ENCODE data around the gene CYLD.

The CYLD gene

GRCh38 chr16:50741225-50741780 lies 583 bp upstream of the CYLD start:
- DNase-seq = no peak

DNA sequence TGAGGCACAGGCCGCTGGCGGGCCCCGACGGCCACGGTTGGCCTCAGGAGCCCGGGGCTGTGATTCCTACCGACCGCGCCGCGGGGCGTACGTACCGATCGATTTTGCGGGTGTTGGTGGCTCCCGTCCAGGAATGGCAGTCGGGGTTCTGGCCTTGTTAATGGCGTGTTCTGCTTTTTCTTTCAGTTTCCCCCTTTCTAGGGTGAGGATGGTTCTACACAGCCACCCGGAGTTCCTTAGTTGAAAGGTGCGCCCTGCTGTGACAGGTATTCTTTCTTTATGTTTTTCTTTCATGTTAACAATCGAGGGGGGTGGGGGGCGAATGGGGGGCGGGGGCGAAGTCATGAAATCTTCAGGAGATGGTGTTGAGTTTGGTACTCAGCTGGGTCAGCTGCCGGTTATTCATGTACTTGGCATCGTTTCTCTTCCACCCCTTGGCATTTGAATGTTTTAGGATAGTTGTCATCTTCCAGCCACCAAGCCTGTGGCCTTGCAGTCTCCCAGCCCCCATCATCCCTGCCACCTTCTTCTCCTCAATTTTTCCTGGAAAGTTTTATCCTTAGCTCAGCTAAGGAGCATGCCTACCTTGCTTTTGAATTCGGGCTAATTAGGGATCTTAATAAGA lies 802 bp downstream of the CYLD start:
- peak; percentile 41 for DNase-seq

DNA sequence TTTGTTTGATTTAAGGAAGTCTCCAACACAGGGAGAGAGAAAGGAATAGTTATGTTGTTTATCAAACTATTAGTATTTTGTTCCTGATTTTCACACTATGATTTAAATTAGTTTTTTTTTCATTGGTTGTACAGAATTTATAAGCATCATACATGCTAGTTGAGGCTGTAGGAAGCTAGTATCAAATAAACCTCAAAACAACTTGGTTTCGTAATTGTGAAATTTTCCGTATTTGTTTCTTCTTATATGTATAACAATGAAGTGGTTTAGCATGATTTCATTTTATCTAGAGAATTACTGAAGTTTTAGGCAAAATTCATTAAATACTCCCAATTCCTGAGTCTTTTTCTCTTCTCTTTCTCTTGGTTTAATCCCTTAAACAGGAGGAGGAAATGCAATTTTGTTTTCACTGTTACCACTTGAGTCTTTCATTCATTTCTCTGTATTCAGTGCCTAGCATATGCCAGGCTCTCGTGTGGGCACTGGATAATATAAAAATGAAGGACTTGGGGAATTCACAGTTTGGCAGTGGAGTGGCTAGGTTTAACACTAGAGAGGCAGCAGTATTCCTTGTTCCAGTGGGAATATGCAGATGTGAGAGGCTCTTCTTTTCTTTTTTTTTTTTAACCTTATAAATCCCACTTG lies 1.8 kb downstream of the CYLD start:
- no peak for DNase-seq

DNA sequence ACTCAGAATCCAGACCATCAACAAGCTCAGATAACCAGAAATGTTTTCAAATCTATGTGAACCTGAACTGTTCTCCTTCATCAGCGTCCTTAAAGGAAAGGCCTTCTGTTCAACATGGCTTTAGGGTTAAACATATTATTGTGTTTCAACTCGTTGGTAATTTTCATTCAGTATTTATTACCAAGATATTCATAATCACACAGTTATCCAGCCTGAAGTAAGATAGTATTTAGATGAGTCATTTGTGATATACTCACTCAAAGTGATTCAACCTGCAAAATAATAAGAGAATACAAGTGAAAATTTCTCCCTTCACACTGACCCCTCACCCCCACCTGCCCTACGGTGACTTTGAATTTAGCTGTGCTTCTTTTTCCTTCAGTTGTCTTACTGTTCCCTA lies 3.0 kb downstream of the CYLD start:
- DNase-seq = no peak

DNA sequence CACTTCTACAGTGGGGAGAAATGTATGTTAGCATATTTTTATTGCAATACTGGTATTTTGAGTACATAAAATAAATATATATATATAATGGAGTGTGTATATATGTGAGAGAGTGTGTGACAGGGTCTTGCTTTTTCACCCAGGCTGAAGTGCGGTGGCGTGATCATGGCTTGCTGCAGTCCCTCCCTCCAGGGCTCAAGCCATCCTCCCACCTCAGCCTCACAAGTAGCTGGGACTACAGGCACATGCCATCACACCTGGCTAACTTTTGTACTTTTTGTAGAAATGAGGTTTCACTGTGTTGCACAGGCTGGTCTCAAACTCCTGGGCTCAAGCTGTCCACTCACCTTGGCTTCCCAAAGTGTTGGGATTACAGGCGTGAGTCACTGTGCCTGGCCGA lies 4.1 kb downstream of the CYLD start:
- no peak for DNase-seq

DNA sequence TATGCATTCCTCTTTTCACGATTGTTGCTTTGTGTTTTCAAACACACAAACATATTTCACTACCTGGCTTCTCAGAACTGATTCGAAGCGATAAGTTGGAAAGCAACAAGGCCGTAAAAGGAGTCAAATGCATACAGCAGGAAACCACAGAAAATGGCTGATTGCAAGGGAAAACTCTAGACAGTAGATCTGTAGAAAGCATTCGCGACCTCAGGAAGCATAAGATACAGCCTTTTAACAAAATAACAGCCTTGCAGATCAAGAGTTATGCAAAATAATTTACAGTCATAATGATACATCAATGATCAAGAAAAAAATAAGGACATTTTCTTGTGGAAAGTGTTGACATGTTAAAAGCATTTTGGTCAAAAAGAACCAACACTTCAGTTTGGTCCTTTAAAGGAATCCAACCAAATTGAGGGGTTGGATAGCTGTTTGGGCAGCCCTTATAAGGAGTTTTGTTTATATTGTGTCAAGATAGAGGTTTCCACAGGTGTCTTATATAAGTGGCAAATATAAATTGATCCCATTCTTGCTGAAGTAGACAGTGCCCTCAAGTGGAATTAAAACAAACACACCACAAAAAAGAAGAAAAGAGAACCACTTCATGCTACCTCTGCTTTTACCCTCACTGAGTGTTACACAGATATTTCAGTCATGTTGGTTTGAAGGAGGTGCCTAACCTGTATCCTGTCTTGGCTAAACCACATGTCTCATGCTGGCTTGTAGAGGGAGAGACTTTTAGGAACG lies 5.5 kb downstream of the CYLD start:
- peak; percentile 61 for DNase-seq

DNA sequence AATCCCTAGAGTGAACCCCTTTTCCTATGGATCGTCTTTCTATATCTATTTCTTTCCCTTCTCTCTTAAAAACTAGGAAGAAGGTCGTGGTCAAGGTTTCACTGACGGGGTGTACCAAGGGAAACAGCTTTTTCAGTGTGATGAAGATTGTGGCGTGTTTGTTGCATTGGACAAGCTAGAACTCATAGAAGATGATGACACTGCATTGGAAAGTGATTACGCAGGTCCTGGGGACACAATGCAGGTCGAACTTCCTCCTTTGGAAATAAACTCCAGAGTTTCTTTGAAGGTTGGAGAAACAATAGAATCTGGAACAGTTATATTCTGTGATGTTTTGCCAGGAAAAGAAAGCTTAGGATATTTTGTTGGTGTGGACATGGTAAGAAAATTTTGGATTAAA lies 9.6 kb downstream of the CYLD start:
- no peak for DNase-seq

DNA sequence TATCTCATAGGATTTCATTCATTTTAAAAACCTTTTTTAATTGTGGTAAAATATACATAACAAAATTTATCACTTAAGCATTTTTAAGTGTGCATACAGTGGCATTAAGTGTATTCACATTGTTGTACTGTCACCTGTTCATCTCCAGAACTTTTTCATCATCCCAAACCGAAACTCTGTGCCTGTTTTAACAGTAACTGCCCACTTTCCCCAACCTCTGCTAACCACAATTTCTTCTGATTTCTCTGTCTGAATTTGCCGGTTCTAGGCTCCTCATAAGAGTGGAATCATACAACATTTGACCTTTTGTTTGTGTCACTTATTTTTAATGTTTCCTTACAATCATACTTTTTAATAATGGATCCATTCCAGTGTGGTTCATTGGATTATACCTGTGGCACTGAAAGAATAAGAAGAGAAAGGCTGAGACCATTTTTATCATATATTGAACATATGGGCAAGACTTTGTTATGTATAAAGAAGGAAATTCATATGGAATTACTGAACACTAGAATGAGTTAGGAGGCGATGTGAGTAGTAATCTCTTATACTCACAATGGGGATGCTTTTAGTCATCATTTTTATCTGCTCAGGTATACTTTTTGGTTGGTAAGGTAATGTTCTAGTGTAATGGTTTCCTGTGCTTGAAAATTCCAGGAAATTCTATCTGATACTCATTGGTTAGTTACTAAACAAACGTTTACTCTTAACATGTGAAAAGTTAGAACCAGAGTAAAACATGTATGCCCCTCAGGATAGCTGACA lies 10.8 kb downstream of the CYLD start:
- DNase-seq = no peak

GRCh38 chr16:50756473-50756872 lies 14.6 kb downstream of the CYLD start:
- no peak for DNase-seq

GRCh38 chr16:50761267-50761666 lies 19.4 kb downstream of the CYLD start:
- DNase-seq = peak; percentile 69

DNA sequence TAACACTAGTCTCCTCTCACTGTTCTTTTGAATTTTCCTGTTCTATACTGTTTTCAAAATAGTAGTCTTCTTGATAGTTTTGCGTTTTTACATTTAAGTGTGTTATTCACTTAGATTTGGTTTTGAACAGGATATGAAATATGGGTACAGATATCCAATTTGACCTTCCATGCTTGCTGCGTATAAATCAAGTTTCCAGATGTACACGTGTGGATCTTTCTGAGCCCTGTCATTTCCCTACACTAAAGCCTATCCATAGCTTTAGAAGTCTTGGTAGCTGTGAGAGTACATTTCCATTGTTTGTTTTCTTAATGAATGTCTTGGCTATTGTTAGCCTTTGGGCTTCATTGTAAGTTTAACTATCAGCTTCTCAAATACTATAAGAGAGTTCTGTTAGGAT lies 20.4 kb downstream of the CYLD start:
- DNase-seq = no peak

DNA sequence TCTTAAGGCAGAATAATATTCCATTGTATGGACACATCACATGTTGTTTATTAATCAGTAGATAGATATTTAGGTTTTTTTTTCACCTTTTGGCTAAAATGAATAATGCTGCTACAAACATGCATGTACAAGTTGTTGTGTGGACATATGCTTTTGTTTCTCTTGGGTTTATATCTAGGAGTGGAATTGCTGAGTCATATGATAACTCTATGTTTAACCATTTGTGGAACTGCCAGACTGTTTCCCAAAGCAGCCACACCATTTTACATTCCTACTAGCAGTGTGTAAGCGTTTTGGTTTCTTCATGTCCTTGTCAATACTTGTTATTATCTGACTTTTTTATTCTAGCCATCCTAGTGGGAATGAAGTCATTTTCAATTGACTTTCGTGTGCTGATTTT lies 21.3 kb downstream of the CYLD start:
- DNase-seq = no peak

DNA sequence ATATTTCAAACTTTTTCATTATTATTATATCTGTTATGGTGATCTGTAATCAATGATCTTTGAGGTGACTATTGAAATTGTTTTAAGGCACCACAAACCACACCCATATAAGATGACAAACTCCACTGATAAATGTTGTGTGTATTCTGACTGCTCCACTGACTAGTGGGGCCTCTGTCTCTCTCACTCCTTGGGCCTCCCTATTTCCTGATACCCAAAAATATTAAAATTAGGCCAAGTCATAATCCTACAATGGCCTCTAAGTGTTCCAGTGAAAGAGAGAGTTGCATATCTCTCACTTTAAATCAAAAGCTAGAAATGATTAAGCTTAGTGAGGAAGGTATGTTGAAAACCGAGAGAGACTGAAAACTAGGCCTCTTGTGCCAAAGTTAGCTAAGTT lies 23.4 kb downstream of the CYLD start:
- DNase-seq = no peak

- no peak for DNase-seq
These were observed 24.0 kb downstream of the CYLD start for GRCh38 chr16:50765861-50766260.

- DNase-seq = no peak
These were observed 25.3 kb downstream of the CYLD start for GRCh38 chr16:50767197-50767596.

- no peak for DNase-seq
These were observed 29.5 kb downstream of the CYLD start for GRCh38 chr16:50771366-50771765.

DNA sequence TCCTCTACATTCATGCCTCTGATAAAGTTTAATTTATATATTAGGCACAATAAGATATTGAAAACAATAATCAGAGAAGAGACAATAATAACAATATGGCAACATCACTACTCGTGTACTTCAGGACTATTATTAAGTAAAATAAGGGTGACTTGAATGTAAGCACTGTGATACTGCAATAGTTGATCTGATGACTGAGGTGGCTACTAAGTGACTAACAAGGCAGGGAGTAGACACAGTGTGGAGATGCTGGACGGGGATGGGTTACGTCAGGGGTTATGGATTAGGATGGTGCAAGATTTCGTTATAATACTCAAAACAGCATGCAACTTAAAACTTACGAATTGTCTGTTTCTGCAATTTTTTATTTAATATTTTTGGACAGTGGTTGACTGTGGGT lies 32.5 kb downstream of the CYLD start:
- no peak for DNase-seq

DNA sequence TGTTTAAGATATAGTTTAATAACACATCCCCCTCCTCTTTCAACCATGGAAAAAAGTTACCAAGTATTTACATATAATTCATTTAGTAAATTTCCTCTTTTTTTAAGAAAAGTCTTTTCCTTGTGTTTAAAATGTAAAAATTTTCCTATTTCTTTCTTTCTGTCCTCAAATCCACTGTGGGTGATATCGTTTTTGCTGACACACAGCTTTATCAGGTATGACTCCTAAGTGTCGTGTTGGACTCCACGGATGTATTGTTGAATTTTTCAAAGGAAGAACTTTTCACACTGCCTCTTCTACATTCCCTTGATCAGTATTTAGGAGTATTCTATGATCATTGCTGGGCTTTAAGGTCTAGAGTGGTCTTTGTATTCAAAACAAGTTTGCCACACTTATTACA lies 33.1 kb downstream of the CYLD start:
- DNase-seq = no peak

DNA sequence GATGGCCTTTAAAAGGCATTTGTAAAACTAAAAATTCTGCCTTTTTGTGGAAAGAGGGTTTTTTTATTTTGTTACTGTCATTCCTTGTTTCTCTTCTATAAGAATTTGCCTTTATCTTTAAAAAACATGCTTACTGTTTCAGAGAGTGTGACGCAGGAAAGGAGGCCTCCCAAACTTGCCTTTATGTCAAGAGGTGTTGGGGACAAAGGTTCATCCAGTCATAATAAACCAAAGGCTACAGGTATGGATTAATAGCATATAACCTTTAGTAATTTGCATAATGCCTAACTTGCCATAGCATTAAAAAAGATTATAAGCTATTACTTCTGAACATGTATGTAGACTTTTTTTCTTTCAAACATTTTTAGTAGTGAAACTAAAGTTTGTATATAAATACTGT lies 34.2 kb downstream of the CYLD start:
- no peak for DNase-seq

DNA sequence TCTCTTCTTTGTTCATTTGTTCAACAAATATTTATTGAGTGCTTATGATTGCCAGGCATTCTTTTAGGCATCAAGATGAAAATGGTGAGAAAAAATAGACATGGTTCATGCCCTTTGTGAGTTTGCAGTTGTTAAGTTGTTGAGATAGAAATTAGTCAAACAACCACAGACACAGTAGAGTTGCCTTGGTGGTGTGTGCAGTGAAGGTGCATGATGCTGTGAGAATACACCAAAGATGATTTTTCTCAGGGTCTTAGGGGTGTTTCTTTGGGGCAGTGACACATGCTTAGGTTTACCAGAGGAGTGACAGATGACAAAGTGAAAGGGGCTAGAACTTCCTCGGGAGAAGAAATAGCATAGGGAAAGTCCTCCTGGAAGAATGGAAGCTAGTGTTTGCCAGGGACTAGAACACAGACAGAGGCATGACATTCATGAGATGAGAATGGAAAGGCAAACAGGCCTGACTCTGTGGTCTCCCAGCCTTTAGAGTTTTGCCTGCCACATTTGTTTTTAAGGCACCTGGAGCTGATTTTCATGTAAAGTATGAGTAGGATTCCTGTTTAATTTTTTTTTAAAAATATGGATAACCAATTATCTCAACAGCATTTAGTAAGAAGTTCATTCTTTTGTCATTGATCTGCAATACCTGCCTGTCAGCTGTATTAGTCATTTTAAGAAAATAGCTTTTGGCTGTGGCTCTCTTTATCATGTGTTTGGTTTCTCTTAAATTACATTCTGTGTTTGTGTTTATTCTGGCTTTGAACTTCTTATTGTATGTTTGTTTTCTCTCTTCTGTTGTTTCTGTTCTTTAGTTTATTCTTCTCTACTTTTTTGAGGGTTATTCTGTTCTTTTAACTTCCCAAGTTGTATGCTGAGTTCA lies 36.6 kb downstream of the CYLD start:
- DNase-seq = no peak

DNA sequence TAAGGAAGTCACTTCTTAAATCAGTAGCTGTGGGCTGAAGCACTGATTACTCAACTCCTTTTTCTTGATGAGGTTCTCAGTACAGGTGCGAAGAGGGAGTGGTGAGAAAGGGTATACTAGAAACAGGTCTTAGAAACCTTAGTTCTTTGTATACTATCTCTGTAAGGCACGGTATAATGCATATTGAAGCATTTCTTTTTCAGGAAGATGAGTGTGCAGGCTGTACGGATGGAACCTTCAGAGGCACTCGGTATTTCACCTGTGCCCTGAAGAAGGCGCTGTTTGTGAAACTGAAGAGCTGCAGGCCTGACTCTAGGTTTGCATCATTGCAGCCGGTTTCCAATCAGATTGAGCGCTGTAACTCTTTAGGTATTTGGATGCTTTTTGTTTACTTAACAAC lies 39.2 kb downstream of the CYLD start:
- DNase-seq = no peak

GRCh38 chr16:50781518-50781917 lies 39.6 kb downstream of the CYLD start:
- DNase-seq = no peak

All from MV-4-11 (cell line).